AG08395 (cell line): ENCODE measurements around the gene FOXA3.

Experiments
- DNase-seq: peaks from one replicate; pipeline ENCODE4 v3.0.0; 2012; ENCODE audit warnings: mixed read lengths, low spot score

The FOXA3 gene

DNA sequence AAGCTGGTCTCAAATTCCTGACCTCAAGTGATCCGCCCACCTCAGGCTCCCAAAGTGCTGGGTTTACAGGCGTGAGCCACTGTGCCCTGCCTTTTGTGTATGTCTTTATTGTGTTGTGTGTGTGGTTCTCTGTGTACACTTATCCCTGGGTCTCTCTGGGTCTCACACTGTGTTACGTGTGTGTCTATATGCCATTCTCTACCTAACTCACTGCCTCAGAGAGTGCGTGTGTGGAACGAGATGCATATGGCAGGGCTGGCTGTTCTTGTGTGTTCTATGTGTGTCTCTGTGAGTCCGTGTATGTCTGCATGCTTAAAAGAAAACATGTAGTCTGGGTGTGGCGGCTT, 10.5 kb downstream of the FOXA3 start:
- DNase-seq, result no peak

DNA sequence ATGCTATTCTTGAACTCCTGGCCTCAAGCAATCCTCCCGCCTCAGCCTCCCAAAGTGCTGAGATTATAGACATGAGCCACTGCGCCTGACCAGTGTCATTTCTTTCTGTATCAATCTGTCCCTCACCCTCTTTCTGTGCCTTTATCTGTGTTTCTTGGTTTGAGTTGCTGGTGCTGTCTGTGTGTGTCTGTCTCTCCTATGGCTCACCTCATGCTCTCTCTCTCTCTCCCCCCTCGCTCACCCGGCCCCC, 12.0 kb downstream of the FOXA3 start:
- no peak for DNase-seq

DNA sequence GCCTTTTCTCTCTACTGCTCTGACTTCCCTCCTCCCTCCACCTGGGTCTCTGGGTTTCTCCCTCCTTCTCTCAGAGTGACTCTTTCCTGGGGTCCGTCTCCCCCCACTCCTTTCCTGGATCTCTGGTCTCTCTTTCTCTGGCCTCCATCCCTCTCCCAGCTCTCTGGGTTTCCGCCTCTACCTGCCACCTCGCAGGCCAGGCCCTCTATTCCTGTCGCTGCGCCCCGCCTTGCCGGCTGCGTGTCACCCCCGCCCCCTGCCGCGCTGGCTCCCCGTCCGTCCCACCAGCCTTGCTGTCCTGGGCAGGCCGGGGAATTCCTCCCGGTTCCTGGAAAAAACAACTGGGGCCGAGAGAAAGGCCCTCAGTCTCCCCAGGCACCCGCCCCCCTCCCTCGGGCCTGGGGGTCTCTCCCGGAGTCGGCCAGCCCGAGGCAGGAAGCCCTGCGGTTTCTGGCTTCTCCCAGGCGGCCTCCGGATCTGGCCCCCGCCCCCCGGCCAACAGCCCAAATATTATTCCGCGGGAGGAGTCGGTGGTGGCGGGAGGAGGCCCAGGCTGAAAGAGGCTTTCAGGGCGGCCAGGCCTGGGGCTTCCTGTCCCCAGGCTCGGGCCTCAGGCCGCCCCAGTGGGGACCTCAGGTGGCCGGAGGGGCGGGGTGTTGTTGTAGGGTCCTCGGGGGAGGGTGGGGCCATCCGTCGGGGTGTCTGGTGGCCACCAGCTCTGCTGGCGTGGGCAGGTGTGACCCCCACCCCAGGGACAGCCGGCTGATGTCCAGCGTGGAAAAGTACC, 12.5 kb downstream of the FOXA3 start:
- DNase-seq, result peak; percentile 31

DNA sequence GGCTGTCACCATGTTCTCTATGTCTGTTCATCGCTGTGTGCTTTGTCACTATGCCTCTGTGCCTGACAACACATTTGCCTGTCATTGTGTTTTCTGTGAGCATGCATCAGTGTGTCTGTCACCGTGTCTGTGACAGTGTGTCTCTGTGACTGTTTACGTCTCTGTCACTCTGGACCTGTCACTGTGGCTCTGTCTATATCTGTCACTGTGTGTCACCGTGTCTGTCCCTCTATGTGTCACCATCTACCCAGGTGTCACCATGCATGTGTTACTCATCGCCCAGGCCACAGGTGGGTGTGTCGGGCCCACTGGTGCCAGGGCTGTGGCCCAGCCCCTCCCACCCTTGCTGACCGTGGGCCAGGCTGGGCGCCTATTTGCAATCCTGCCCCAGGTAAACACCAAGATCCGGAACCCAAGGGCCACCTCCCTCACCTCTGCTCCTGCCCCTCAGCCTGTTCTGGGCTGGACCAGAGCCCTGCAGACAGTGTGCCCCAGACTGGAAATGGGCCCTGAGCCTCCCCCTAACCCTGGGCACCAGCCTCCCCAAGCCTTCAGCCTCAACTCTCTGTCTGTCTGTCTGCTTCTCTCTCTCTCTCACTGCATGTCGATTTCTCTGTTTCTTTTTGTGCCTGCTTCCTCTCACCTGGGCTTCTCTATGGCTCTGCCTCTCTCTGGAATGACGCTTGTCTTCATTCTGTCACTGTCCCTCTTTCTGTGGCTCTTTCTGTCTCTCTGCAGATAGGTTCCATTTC, 14.1 kb downstream of the FOXA3 start:
- no peak for DNase-seq

DNA sequence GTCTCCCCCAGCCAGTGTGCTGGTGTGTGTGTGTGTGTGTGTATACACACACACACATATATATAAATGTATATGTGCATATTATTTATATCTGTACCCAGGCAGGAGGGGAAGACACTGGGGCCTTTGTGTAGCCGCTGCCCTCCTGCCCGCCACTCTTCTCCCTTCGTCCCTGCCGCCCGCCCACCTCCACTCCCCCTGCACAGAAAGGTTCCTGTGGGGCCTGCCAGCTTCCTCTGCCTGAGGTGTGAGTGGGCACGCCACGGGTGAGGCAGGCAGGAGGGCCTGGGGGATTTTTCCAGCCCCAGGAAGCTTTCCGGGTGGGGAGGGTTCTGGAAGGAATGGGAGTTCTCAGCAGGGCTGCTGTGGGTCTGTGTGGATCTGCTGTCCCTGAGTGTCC, 14.9 kb downstream of the FOXA3 start:
- DNase-seq, result no peak

DNA sequence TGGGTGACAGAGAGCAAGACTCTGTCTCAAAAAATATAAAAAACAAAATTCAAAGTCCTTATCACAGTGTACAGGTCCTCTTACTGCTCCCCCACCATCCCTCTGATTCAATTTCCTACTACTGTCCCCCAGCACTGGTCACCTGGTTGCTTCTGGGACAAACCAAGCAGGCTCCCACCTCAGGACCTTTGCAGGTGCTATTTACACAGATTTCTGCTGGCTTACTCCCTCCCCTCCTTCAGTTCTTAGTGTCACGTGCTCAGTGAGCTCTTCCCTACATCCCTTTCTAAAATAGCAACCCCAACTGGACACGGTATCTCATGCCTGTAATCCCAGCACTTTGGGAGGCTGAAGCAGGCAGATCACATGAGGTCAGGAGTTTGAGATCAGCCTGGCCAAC, 15.8 kb downstream of the FOXA3 start:
- no peak for DNase-seq

DNA sequence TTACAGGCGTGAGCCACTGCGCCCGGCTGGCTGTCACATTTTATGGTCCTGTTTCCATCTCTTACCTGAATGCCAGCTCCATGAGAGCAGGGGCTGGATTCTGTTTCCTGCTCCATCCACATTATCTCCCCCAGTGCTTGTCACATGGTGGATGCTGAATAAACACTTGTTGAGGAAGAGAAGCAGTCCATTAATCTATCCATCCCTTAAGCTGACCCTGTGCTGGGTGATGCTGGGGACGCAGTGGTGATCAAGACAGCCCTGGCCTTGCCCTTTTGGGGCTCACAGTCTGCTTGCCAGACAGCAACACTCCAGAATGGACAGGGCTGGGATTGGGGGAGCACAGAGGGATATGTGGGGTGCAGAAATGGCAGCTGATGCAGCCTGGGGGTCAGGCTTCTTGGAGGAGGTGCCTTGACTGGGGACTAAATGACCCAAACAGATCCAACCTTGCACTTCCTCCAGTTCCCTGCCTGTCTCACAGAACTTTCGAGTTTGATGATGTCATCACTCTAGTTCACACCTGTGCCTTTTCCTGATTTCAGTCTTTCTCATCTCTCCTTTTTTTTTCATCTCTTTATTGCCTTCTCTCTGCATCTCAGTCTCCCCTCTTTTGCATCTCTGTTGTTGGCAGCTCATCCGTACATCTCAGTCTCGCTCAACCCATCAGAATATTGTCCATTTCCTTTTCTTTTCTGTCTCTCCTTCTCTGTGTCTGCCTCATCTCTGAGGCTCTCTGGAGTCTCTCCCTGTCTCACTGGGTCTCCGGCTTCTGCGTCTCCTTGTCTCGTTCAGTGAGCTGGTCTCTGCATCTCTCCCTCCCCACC, 17.2 kb downstream of the FOXA3 start:
- no peak for DNase-seq

DNA sequence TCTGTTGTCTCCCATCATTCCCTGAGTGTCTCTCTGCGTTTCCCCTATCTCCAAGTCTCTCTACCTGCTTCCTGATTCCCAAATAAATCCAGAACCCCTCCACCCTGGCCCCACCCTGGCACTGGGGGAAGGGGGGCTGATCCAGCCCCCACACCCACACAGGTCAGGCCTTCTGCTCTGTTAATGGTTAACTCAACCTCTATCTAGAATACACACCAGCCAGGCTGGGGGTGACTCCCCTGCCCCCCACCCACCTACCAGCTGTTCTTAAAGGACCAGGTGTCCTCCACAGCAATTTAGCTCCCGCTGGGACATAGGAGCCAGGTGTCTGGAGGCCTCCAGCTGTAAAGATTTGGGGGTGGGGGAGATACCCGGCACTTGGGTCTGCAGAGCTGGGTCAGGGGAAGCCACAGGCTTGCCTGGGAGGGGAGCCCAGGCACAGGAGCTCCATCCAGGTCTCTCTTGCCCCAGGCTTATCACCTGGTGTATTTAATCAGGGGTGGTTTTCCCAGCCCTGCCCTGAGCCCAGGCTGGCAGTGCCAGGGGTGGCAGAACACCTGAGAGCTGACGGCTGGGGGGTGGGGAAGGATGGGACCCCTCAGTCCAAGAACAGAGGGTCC, 17.9 kb downstream of the FOXA3 start:
- DNase-seq, result no peak

DNA sequence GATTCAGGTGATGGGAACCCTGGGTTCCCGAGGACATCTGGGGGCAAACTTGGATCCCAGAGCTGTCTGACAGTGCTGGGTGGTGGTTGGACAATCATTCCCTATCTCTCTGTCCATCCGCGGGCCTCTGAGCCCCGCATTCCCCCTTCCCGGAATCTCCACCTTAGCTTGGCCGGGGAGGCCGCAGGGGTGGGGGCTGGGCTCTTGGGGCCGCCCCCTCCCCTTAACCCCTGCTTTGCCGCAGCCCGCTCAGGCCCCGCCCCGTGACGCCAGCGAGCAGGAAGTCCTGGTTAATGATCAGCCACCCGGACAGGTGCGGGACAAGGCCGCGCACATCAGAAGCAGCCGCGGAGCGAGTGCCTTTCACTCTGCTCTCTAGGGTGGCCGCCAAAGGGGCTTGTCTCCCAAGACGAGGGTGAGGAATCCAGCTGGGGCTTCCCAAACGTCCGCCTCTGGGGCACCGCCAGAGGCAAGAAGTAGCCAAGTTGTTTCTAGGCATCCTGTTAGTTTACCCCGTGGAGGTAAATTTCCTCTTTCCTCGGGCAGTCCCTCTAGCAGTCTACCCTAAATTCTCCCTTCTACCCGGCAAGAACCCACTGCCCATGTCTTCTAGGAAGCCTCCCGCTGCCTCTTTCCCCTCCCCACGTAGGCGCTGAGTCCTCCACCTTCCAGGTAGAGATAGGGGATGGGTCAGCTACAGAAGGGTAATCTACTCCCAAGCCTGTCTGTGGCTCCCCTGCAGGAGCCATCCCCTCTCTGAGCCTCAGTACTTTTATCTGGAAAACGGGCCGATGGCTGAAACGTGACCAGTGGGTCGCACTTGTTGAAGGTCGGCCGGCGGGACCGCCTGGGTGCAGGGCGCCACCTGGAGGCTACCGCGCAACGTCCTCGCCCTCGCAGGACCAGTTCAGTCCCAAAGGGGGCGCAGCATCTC, 18.8 kb downstream of the FOXA3 start:
- peak; percentile 89 for DNase-seq

DNA sequence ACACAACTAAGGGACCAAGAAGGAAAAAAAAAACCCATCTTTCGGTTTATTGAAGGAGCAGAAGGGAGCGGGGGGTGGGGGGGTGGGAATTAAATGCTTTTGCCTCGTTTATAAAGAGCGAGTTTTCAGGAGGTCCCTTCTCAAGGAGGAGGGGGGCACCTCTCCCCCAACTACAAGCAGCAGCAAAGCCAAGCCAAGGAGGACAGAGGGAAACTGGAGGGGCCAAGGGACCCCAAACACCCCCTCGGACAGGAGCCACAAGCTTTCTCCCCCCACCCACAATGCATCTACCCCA, 19.4 kb downstream of the FOXA3 start:
- no peak for DNase-seq

DNA sequence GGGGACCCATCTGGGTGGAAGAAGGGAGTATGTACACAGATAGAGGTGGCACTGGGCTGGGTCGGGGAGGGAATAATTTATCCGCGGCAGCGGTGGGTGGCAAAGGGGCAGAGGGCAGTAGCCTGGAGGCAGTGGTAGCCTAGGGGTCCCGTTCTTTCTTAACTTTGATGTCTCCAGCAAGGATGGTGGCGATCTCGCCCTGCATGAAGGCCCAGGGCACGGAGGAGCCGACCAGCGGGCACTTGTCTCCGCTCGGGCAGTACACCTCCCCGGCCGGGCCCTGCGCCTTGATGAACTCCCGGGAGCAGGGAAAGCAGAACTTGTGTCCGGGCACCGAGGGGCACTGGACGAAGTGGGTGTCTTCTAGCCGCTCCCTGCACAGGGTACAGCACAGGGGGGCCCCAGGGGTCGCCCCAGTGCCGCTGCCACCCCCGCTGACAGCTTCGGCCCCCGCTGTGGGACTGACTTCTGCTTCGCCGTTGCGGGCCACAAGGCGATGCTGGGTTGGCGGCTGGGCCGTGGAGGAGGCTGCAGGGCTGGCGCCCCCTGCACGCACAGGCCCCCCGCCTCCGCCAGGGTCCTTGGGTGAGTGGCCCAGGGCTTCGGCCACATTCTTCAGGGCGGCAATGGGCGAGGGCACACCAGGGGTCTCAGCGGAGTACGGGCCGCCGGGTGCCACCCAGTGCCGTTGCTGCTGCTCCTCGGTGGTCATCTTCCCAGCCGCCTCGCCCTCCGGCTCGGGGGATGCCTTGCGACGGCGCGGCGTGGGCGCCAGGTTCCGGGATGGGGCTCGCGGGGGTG, 20.0 kb downstream of the FOXA3 start:
- DNase-seq, result no peak

DNA sequence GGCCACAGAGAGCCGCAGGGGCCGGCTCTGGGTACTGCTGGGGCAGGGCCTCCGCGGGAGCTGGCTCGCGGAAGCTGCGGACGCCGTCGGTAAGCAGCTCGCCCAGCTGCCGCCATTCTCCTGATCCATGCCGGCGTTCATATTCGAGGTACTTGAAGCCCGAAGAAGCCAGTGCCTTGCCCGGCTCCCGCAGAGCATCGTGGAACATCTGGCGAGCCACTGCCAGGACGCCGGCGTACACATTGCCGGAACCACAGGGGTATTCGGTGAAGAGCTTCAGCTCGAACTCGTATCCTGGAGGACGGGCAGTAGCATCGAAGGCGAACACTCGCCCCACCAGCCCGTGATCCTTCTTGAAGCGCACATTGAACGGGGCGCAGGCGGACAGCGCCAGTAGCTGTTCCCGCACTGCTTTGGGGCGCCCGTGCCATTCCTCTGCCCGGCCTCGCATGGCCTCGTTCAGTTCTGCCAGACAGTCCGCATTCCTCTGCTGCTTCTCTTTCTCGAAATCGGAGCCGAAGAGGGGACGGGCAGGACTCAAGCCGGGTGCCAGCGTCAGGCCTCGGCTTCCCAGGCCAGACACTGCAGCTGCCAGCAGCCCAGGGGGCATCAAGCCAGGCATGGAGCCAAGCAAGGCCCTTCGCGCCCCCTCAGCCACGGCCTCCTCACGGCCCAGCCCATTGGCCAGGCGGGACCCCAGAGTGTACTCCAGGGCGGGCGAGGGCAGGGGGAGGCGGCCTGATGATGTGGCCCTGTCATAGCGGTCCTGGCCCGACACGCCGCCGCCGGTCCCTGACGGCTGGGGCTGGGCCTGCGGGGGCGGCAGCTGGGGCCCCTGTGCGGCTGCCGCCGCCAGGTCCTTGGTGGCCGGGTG, 20.8 kb downstream of the FOXA3 start:
- DNase-seq, result no peak

DNA sequence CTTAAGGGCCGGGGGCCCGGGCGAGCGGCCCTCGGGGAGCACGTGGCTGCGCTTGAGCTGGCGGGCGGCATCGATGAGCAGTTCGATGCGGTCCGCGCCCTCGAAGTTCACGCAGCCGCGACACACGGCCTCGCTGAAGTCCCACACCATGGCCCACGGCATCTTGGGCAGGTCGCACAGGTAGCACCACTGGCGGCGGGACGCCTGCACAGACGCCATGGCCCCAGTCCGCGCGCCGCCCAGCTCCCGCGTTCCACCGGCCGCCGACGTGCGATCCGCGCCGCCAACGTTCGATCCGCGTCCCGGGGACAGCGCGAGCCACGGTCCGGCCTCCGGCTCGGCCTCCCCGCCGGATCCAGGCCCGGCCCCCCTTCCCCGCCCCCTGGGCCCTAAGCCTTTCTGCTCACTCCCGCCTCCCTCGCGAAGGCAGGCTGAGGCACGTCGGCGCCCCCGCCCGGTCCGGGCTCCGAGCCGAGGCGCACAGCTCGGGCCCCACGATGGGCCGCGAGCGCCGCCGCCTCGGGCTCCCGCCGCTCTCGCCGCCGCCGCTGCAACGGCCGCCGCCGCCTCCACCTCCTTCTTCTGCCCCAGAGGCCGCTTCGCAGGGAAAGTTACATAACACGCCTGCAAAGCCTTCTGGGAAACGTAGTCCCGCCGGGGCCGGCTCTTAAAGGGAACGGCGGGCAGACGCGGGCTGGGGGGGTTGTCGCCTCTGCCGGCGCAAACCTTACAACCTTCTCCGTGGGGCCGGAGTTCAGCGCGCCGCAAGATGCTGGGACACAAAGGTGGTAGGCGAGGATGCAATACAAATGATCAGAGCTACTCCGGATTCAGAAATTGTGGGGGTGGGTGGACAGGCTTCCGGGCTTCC, 21.7 kb downstream of the FOXA3 start, which contains the start of gene IRF2BP1:
IRF2BP1 (minus strand) TSS at position 586 of the 871 bp plus-strand sequence; CDS start at position 219, 367 bp downstream.
- peak; percentile 91 for DNase-seq

DNA sequence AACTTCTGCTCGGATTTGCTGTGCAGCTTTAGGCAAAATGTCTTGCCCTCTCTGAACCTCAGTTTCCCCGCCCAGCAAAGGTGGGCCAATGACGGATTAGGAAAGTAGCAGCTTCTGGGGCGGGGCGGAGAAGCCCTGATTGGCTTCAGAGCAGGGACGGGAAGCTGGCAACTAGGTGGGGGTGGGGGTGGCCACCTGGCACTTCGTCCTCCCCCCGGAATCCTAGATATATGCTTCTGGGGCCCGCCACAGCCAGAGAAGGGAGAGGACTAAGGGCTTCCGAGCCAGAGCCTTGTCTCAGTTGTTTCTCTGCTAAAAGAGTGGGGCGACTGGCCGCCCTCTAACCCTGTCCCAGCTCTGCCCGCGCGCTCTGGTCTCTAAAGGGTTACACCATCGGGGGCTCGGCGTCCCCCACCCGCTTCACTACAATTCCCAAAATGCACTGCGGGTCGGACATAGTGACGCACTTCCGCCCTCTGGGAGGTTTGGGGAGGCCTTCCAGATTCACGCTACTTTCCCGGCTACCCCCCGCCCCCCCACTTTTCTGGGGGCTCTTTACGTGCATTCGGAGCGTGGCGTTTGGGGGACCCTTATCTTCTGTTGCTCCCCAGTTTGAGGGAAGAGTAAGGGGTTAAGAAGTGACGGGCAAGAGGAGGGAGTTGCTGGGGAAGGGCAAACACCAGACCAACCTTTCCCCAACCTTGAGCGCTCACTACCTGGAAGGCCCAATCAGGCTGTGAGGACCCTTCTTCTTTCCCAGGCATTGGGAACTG, 22.5 kb downstream of the FOXA3 start:
- DNase-seq, result peak; percentile 95

DNA sequence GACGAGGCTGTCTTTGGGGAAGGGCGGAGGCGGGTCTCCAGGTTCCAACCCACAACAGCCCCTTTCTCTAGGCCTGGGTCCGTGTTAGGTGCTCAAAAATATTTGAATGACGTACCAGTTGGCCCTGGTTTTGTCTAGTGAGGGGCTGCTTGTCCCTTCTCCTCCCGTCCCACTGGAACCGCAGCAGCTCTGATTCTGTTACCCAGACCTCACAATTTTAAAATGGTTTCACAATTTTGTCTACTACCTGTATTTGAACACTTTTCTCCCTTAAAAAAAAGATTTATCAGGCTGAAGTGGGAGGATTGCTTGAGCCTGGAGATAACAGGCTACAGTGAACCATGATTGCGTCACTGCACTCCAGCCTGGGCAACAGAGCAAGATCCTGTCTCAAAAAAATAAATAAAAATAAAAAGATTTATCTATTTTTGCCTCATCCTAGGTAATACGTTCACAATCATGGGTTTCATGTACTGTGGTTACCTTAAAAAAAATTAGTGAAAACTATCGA, 23.1 kb downstream of the FOXA3 start:
- no peak for DNase-seq

DNA sequence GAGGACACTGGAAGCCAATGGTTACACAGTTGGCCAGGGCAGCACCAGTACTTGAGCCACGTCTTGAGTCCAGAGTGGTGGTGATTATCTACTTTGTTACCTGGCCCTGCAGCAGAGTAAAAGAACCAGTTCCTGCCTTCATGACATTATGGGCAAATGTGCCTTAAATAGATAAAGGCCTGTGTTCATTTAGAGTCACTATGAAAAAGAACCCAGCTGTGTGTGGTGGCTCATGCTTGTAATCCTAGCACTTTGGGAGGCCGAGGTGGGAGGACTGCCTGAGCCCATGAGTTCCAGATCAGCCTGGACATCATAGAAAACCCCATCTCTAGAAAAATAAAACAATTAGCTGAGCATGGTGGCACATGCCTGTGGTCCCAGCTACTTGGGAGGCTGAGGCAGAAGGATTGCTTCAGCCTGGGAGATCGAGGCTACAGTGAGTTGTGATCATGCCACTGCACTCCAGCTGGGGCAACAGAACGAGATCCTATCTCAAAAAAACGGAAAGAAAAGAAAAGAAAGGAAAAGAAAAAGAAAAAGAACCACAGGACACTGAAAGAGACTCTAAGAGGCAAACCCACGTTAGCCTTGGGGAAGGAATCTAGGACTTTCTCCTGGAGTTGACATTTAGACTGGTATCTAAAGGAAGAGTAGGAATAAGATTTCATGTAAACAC, 25.2 kb downstream of the FOXA3 start:
- DNase-seq, result no peak

DNA sequence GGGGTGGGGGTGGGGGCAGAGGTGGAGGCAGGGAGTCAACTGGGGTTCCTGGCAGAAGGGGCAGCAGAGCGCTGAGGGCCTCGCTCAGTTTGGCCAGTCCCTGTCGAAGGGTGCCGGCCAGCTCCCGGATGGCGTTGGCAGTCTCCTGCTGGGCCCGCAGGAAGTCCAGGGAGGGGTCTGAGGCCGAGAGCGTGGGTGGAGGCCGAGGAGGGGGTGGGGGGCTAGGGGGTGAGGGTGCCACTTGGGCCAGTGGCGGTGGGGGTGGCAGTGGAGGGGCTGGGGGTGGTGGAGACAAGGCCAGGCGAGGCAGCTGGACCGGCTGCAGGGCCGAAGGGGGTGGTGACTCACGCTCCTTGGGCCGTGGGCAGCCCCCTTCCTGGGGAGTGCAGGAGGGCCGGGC, 26.8 kb downstream of the FOXA3 start:
- no peak for DNase-seq
